HG02571 (cell line): ENCODE results near the gene GMPPB.
A peak's percentile ranks its signal among the peaks of the same experiment; 100 is the strongest.
"Not testable (repeated sequence)": the region's sequence is repeated elsewhere in the genome, so short reads cannot be mapped to it uniquely, and the experiment has no call there.

ENCODE experiments used
- ATAC-seq: cut with Tn5 transposase; IDR thresholded peaks from one replicate; pipeline ENCODE4 v1.9.1; 2021; ENCODE audit warnings: mild to moderate bottlenecking, moderate library complexity; ENCODE audit not compliant: unreplicated experiment

Gene GMPPB

GRCh38 chr3:49723628-49724551 lies at the start of gene GMPPB:
Gene GMPPB (minus strand): TSS chr3:49723951. CDS start chr3:49723726, 225 bp downstream.
- ATAC-seq: peak; percentile 74

- no peak for ATAC-seq
These were observed 49.0 kb upstream of the GMPPB start for GRCh38 chr3:49772703-49773102.

DNA sequence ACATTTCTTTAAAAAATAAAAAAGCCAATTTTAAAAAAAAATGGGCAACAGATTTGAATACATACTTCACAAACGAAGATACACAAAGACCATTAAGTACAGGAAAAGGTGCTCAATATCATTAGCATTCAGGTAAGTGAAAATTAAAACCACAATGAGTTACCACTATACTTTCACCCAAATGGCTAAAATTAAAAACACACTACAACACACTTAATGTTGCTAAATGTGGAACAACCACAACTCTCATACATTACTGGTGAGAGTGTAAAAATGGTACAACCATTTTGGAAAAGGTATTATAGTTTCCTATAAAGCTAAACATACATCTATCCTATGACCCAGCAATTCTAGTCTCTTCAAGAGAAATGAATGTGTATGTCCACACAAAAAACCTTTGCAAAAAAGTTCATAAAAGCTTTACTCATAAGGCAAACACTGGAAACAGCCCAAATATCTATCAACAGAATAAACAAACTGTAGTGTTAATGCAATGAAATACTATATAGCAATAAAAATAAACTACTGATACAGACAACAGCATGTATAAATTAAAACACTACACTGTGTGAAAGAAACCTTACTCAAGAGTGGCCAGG lies 47.7 kb upstream of the GMPPB start:
- no peak for ATAC-seq

DNA sequence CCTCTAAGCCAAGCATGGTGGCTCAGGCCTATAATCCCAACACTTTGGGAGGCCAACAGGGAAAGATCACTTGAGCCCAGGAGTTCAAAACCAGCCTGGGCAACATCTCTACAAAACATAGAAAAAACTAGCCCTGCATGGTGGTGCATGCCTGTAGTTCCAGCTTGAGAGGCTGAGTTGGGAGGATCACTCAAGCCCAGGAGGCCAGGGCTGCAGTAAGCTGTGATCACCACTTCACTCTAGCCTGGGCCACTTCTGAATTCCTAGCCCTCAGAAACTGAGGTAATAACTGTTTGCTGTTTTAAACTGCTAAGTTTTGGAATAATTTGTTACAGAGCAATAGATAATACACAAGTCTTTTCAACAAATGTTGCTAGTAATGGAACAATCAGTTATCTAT lies 46.2 kb upstream of the GMPPB start:
- ATAC-seq: no peak

DNA sequence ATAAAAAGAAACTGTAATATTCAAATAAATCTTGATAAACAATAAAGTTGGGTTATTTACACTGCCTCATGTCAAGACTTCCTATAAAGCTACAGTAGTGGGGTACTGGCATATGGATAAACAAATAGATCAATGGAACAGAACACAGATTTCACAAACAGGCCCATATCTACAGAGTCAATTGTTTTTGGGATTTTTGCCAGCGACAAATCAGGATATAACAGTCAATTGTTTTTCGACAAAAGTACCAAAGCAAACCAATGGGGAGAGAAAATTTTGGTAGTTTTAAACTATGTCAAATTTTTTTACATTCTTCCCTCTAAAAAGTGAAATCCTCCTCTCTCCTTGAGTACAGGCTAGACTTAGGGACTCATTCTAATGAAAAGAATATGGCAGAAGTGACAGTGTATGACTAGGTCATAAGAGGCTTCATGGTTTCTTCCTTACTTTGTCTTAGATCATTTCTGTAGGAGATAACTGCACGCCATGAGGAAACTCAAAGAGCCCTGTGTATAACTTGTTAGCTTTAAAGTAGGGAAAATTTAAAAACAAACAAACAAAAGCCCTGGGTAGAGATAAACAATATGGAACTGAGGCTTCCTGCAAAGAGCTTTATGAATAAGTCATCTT lies 45.6 kb upstream of the GMPPB start:
- ATAC-seq: no peak

- ATAC-seq: no peak
These were observed 40.2 kb upstream of the GMPPB start for GRCh38 chr3:49763981-49764380.

DNA sequence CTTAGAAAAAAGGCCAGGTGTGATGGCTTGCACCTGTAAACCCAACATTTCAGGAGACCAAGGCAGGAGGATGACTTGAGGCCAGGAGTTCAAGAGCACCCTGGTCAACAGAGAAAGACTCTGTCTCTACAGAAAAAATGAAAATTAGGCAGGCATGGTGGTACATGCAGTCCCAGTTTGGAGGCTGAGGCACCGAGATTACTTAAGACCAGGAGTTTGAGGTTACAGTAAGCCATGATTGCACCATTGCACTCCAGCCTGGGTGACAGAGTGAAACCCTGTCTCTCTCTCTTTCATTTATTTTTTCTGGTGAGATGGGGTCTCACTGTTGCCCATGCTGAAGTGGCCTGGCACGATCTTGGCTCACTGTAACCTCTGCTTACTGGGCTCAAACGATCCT lies 37.9 kb upstream of the GMPPB start:
- ATAC-seq: no peak

- no peak for ATAC-seq
These were observed 35.5 kb upstream of the GMPPB start for GRCh38 chr3:49759226-49759625.

DNA sequence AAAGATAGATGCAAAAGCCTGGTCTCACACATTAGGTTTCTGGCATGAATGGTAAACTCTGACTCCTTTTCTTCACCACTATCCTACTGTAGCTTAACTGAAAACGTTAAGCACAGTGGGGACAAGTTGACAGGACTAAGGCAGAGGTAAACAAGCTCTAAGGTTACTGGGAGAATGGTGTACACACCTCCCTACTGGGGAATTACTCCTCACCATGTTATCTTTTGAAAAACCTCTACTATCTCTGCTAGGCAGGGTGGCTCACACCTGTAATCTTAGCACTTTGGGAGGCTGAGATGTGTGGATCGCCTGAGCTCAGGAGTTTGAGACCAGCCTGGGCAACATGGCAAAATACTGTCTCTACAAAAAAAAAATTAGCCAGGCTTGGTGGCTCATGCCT lies 33.4 kb upstream of the GMPPB start:
- ATAC-seq: no peak

DNA sequence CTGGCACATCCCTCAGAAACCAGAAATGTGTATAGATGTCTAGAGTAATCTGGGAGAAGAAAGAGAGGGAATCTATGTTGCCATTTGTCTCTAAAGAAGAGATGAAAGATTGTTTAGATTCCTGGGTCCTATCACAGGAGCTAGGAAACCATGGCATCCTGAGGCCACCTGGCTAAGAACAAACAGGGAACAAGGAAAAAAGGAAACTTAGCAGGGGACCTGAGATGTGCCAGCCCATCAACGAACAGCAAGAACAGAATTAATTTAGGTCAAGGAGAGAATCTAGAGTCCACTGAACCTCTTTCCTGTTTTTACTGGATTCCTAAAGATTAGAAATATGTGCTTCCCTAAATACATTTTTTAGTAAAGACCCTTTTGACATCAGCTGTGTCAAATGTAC lies 32.3 kb upstream of the GMPPB start:
- ATAC-seq: no peak

DNA sequence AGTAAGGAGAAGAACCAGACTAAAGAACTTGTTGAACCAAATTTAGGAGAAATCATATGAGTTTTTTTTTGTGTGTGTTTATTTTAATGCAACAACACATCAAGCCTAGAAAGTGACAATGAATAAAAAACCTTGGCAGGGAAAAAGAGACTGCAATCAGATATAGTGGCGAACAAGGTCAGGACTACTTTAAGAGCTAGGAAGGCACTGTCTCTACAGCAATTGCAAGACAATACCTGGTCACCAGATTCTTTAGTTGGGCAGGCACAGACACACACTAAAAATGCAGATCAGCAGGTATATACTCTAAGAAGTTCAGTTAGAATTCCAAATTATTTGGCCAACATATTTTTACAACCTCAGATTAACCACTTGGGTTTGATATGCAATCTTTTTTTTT lies 30.8 kb upstream of the GMPPB start:
- ATAC-seq: no peak

DNA sequence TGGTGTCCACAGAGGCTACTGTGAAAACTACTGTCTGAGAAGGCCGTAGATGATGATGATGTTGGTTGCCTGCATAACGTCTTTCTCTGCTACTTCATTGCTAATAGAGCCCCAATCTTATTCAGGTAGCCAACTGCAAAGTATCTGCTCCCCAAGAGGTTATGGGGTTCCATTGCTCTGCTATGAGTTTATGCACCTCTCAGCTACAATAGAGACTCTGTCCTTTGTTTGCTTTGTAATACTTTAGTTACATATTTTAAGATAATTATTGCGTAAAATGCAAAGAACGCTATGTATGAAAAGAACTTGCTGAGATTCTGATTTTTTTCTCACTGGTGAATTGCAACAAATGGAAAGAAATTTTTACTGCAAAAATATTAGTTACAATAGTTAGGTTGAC lies 27.8 kb upstream of the GMPPB start:
- no peak for ATAC-seq

GRCh38 chr3:49750056-49750455 lies 26.3 kb upstream of the GMPPB start:
- no peak for ATAC-seq

DNA sequence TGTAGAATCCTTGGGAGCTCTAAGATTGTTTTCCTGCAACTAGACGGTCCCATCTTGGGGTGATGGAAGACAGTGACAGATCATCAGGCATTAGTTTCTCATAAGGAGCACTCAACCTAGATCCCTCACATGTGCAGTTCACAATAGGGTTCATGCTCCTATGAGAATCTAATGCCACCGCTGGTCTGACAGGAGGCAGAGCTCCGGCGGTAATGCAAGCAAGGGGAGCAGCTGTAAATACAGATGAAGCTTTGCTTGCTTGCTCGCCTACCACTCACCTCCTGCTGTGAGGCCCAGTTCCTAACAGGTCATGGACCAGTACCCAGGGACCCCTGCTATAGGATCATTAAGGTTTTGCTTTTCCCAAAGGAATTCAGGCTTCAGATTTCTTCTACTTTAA lies 25.1 kb upstream of the GMPPB start:
- ATAC-seq: not testable (repeated sequence)

- no peak for ATAC-seq
These were observed 24.2 kb upstream of the GMPPB start for GRCh38 chr3:49747792-49748480.

DNA sequence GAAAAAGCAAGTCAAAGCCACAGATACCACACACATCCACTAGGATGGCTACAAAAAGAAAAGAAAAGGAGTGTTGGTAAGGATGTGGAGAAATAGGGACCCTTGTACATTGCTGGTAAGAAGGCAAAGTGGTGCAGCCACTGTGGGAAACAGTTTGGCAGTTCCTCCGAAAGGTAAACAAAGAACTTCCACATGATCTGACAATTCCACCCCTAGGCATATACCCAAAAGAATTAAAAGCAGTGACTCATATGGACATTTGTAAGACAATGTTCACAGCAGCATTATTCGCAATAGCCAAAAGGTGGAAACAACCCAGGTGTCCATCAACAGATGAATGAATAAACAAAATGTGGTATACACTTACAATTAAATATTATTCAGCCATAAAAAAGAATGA lies 22.2 kb upstream of the GMPPB start:
- ATAC-seq: no peak

DNA sequence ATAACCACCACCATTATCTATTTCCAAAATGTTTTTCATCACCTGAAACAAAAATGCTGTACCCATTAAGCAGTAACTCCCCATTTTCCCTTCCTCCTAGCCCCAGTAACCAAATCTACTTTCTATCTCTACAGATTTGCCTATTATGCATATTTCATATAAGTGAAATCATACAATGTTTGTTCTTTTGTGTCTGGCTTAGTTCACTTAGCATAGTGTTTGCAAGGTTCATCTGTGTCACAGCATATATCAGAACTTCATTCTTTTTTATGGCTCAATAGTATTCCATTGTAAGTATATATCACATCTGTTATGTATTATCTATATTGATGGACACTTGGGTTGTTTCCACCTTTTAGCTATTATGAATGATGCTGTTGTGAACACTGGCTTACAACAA lies 16.7 kb upstream of the GMPPB start:
- no peak for ATAC-seq

DNA sequence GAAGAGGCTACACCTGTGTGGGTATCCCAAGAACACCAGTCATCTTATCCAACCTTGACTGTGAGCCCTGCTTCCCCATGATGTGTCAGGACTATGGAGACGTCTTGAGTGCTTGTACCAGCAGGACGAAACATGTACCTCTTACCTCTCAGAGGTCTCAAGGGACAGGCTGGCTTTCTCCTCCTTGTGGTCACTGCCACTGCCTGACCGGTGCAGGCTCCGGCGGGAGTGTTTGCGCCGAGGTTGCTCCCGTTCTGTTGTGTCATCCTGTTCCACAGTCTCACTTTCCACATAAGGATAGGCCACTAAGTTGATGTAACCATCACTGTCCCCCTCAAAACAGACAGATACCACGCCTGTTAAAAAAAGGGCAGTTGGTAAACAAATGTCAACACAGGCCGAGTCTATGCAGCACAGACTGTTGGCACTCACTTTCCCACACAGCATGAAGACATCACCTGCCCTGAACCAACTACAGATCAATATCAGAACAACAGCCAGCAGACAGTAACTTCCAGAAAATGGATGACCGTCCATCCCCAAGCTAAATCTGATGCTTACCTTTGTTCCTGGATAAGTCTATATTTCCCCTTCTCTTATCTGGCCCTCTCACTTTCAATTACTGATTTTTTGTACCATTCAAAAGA lies 14.4 kb upstream of the GMPPB start:
- no peak for ATAC-seq

- ATAC-seq: no peak
These were observed 11.0 kb upstream of the GMPPB start for GRCh38 chr3:49734752-49735151.

DNA sequence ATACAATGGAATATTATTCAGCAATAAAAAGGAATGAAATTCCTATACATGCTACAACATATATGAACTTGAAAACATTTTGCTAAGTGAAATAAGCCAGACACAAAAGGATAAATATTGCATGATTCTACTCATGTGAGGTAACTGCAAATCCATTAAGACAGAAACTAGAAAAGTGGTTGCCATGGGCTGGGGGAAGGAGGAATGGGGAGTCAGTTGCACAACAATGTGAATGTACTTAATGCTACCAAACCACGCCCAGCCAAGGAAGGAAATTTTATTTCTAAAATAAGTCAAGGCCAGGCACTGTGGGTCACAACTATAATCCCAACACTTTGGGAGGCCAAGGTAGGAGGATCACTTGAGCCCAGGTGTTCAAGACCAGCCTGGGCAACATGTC lies 9.8 kb upstream of the GMPPB start:
- ATAC-seq: no peak

GRCh38 chr3:49732597-49732996 lies 8.8 kb upstream of the GMPPB start:
- ATAC-seq: no peak
